HUES48 (cell line): ENCODE data around the gene KRT33A.

Experiments used
- H3K27ac ChIP-seq: one replicate; pipeline ENCODE4 v1.7.0; 2013; ENCODE audit warnings: low read depth, low read length, inconsistent platforms
- H3K27me3 ChIP-seq: 2 replicates; pipeline ENCODE4 v1.6.1; 2013; ENCODE audit warnings: mild to moderate bottlenecking, low read length; ENCODE audit not compliant: control insufficient read depth, insufficient read depth
- H3K36me3 ChIP-seq: 2 replicates; pipeline ENCODE4 v1.6.1; 2013; ENCODE audit warnings: low read length; ENCODE audit not compliant: control insufficient read depth, insufficient read depth
- H3K4me1 ChIP-seq: 2 replicates; pipeline ENCODE4 v1.6.1; 2013; ENCODE audit warnings: mild to moderate bottlenecking, low read length; ENCODE audit not compliant: control insufficient read depth, insufficient read depth
- H3K4me3 ChIP-seq: 2 replicates; pipeline ENCODE4 v1.5.1; 2013; ENCODE audit warnings: mild to moderate bottlenecking, low read depth, low read length
- H3K9ac ChIP-seq: 2 replicates; pipeline ENCODE4 v1.6.1; 2013; ENCODE audit warnings: mild to moderate bottlenecking, low read depth, low read length, moderate library complexity
- H3K9me3 ChIP-seq: 2 replicates; pipeline ENCODE4 v1.6.1; 2013; ENCODE audit warnings: low read length; ENCODE audit not compliant: control insufficient read depth, insufficient read depth

The KRT33A gene

DNA sequence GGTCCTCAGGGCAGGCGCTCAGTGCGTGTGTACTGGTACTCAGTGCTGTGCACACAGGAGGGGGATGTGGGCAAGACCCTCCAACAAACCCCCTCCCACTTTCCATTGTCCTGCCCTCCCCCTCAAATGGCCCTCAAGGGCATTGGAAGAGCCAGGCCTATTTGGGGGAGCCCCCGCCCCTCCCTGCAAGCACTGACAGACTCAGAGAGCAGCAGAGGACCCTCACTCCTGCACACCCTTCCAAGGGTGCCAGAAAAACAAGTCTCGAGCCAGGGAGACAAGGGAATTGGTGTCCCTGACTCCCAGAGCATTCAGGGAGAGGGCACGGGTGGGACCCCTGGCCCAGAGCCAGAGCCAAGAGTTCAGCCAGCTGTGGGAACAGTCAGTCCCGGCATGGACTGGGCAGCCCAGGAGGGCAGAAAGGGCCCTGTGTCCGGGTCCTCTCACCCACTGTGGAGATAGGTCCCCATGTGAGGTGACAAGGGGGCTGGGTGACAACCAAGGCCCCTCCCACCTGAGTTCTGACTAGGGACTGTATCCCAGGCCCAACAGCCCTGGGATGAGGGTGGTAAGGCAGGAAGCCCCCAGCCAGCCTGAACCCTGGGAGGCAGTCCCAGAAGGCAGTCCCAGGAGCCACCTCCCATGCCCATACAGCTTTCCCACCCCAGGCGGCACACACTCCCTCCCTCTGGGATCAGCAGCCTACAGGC, 23.1 kb downstream of the KRT33A start:
- H3K27ac ChIP-seq, result no peak overlapping the region
- H3K9ac ChIP-seq, result no peak overlapping the region
- no peaks in the 10 kb centered on the region for H3K4me1 ChIP-seq
- H3K27me3 ChIP-seq, result no peaks in the 10 kb centered on the region
- H3K9me3 ChIP-seq, result no peaks in the 10 kb centered on the region
- H3K4me3 ChIP-seq, result no peak overlapping the region
- no peaks in the 10 kb centered on the region for H3K36me3 ChIP-seq

DNA sequence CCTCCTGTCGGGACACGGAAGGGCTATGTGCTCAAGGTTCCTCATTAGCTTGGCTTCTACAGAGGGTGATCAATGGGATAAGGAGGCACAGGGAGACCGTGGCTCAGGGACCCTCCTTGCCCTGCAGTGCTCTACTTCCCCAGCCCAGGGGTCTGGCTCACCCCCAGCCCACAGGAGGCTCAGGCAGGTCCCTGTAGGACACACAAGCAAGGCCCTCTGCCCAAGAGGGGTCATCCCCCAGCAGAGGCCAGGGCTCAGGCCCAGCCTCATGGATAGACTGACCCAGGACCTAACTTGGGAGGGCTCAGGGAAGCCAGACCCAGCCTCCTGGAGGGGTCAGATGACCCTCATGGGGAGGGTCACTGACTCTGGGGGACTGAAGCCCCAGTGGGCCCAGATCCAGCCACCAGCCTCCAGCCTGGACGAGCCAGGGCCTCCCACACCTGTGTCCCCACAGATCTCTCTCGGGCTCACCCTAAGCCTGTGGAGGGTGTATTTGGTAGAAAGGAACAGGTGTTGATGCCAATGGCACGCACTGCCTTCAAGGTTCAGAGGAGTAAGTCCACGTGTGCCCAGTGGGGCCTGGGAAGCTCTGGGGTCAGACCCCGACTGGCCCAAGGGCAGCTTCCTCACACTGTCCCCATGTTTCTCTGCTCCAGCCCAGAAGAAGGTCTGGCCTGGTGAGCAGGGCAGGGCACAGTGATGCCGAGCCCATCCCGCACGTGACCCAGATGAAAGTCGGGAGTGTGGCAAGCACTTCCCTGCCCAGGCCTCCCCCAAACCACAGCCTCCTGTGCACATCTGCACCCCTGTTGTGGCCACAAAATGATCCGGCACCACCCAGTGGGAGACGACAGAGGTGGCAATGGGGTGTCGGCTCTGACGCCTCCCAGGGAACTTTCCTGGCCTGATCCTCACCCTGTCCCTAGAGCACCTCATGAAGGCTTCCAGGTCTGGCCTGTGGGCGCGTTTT, 24.2 kb downstream of the KRT33A start:
- H3K9ac ChIP-seq, result no peak overlapping the region
- no peaks in the 10 kb centered on the region for H3K36me3 ChIP-seq
- no peak overlapping the region for H3K27ac ChIP-seq
- H3K27me3 ChIP-seq, result no peaks in the 10 kb centered on the region
- H3K9me3 ChIP-seq, result no peaks in the 10 kb centered on the region
- H3K4me3 ChIP-seq, result no peak overlapping the region
- H3K4me1 ChIP-seq, result no peaks in the 10 kb centered on the region

DNA sequence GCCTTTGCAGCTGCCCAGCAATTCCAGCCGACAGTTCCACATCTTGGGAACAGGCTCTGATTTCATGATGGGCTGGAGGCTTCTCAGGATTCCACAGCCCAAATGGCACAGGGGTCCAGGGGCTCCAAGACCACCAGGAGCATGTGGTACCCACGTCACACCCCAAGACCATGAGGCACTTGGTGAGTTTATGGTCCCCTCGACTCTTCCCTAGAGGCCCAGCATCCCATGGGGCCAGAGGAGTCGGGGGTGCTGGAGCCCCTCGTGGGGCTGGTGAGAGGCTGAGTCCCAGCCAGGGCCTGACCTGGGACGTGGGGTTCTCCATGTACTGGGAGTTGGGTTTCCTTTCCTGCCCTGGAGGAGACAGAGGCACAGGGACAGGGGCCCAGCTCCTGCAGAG, 25.0 kb downstream of the KRT33A start:
- H3K27ac ChIP-seq, result no peak overlapping the region
- H3K9me3 ChIP-seq, result no peaks in the 10 kb centered on the region
- H3K27me3 ChIP-seq, result no peaks in the 10 kb centered on the region
- H3K4me3 ChIP-seq, result no peak overlapping the region
- H3K36me3 ChIP-seq, result no peaks in the 10 kb centered on the region
- no peaks in the 10 kb centered on the region for H3K4me1 ChIP-seq
- H3K9ac ChIP-seq, result no peak overlapping the region

DNA sequence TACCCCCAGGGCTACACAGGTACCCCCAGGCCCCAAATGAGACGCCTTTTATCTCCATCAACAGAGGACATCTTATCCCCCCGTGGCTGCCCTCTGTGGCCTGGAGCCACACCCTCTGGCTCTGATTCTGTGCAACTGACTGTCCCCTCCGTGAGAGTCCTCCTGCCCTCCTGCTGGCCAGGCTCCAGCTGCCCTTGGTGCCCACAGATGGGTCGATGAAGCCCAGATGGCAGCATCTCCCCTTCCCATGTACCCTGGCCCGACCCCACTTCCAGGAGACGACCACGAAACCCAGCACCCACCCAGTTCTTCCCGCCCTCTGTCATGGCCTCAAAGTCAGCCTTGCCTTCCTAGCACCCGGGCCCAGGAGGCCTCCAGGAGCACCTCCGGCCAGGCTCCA, 25.5 kb downstream of the KRT33A start:
- Histone ChIP-seq H3K9me3 (peaks cover 4% of the 10 kb centered on the region; the same call in 1 of the 2 replicates), H3K36me3 (no peaks in the 10 kb centered on the region), H3K27ac (no peak overlapping the region), H3K4me3 (no peak overlapping the region), H3K27me3 (no peaks in the 10 kb centered on the region), H3K9ac (no peak overlapping the region), H3K4me1 (no peaks in the 10 kb centered on the region)

DNA sequence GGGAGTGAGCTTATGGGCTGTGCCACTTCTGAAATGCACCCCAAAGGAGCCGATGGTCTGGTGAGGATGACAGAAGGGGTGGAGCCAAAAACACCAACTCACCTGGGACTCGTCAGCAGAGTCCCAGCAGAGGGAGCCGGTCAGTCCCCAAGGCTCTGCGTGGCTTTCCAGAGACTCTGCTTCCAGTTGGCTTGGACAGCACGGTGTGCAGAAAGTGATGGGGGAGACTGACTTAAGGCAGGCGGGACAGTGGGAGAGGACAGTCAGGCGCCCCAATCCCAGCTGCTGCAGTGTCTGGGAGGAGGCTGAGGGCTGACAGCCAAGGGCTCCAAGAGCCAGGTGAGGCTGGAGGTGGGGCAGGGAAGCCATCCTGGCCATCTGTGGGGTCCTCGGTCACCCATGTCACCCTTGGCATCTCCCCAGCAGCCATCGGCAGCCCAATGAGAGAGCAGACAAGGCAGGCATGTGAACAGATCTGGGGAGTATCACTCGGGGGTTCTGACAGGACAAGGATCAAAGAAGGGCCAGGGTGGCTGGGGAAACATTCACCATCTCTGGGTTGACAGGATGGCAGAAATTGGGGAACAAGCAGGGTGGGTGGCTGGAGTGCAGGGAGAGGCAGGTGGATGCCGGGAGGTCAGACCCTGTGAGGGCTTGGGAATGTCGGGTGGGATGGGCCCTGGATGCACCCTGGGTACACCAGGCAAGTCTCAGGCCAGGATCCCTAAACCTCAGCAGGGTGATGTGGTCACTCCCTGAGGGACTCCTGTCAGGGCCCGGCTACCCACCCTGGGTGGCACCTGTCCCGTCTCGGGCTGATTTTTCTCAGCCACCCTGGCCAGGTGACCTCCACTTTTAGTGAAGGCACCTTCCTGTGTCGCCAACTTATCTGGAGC, 26.2 kb downstream of the KRT33A start:
- H3K4me3 ChIP-seq, result no peak overlapping the region
- H3K36me3 ChIP-seq, result no peaks in the 10 kb centered on the region
- H3K27me3 ChIP-seq, result no peaks in the 10 kb centered on the region
- peaks cover 8% of the 10 kb centered on the region; the same call in 1 of the 2 replicates for H3K9me3 ChIP-seq
- H3K9ac ChIP-seq, result no peak overlapping the region
- no peak overlapping the region for H3K27ac ChIP-seq
- no peaks in the 10 kb centered on the region for H3K4me1 ChIP-seq

DNA sequence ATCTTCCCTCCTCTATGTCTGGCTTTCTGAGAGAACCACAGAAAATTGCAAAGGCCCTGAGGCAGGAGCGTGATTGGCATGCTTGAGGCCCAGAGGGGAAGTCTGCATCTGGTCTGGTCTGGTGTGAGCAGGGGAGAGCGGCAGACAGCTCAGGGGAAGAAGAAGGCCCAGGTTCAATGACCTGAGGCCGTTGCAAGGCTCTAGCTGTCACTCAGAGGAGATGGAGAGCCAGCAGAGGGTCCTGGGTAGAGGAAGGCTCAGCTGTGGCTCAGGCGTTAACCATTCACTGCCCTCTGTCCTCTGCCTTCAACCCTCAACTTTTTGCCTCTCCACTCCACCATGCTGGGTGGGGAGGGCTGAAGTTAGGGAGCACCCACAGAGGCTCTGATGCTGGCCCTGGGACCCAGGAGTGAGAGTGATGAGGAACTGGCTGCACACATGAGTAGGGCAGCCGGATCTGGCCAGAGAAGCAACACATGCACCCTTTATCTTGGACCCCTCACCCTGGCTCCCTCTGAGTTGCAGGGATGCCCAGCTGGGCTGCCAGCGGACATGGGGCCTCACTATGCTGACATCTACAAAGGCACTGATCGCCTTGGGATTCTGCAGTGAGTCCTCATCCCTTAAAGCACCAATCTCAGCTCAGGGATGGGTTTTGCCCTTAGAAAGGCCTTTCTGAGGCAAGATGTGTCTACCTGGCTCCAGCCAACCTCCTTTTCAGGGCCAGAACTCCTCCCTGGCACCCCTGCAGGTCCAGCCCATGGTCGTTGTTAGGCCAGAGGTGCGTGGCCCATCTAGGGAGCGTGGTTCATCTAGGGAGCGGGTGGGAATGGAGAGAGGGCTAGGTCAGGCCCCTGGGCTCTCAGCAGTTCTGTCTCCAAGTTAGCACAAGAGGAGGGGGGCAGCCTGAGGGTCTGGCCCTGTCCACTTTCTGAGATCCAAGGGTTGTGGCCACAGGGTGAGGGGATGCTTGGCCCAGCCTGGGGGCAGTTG, 27.4 kb downstream of the KRT33A start:
- H3K4me3 ChIP-seq, result no peak overlapping the region
- H3K36me3 ChIP-seq, result no peaks in the 10 kb centered on the region
- no peaks in the 10 kb centered on the region for H3K27me3 ChIP-seq
- H3K27ac ChIP-seq, result no peak overlapping the region
- H3K4me1 ChIP-seq, result no peaks in the 10 kb centered on the region
- peaks cover 8% of the 10 kb centered on the region; the same call in 1 of the 2 replicates for H3K9me3 ChIP-seq
- no peak overlapping the region for H3K9ac ChIP-seq

DNA sequence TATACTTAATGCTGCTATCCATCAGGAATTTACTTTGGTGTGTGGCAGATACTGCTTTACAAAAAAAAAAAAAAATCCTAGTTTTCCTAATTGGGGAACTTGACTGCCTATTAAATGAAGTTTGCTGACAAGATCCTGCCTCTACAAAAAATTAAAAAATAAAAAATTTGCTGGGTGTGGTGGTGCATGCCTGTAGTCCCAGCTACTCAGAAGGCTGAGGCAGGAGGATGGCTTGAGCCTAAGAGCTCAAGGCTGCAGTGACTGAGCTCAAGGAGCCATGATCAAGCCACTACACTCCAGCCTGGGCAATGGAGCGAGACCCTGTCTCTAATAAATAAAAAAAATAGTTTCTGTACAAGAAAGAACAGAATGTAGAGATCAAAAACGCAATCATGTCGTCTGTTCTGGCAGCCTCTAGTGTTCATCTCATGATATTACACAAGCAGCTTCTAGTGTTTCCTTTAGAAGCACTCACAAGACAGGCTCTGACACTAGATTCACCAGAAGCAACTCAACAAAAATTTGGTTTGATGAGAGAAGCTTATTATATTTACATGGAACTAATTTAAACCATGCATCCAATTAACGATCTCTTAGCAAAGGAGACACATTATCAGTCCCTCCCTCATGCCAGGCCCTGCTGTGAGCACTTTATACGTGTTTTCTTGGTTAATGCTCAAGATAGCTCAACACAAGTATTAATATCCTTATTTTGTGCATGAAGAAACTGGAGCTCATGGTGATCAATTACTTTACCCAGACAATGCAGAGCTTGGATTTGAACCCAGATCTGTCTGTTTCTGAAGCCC, 28.3 kb downstream of the KRT33A start:
- Histone ChIP-seq H3K27ac (no peak overlapping the region), H3K27me3 (no peaks in the 10 kb centered on the region)

DNA sequence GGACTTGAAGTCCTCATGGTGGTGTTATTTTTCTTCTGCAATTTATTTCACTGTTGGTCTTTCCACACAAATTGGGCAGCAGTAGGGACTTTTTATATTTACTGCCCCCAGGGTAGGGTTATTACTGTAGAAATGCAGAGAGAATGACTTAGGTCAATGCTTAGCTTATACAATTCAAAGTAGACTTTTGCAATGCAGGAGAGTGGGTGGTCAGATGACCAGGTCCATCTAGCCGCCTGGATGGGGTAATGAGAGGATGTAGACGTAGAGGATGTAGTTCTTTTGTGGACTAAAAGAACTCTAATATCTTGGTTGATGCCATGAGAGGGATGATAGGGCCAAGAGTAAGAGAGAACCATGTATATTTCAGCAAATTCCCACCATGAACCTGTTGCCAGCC, 32.4 kb downstream of the KRT33A start:
- no peaks in the 10 kb centered on the region for H3K27me3 ChIP-seq
- peaks cover 8% of the 10 kb centered on the region; the same call in 1 of the 2 replicates for H3K9me3 ChIP-seq
- no peak overlapping the region for H3K4me3 ChIP-seq
- H3K9ac ChIP-seq, result no peak overlapping the region
- H3K4me1 ChIP-seq, result no peaks in the 10 kb centered on the region
- no peak overlapping the region for H3K27ac ChIP-seq
- no peaks in the 10 kb centered on the region for H3K36me3 ChIP-seq

More for the DNA sequence above, 28.3 kb downstream of the KRT33A start:
- no peaks in the 10 kb centered on the region for H3K4me1 ChIP-seq
- H3K9me3 ChIP-seq, result peaks cover 8% of the 10 kb centered on the region; the same call in 1 of the 2 replicates
- no peak overlapping the region for H3K9ac ChIP-seq
- no peaks in the 10 kb centered on the region for H3K36me3 ChIP-seq
- no peak overlapping the region for H3K4me3 ChIP-seq

DNA sequence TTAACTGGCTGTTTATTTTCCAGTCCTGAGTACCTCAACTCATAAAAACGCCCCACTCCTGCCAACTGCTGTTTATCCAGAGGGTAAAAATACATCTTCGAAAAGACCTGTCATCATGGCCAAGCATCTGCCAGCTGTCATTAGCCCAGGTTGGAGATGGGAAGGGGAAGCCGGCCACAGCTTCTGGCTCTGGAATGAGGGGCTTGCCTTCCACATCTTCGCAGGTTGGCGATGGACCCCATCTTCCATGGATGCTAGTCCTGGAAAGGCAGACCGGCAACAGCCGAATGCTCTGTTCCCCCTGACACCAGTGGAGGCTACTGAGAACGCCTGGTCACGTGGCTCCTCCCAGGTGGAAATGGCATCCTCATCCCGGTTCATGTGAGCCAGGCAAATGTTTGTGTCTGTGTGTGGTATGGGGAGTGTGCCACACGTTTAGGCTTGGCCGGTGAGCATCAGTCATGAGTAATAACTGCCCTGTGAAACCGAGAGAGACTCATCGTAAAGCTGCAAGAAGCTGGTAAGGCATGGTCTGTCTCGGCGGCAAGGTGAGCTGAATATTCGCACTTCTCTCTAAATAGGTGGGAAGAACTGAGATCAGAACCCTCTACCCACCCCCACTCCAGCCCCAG, 34.7 kb downstream of the KRT33A start:
- H3K9me3 ChIP-seq, result peaks cover 8% of the 10 kb centered on the region; the same call in 1 of the 2 replicates
- H3K27ac ChIP-seq, result no peak overlapping the region
- H3K4me3 ChIP-seq, result no peak overlapping the region
- H3K4me1 ChIP-seq, result no peaks in the 10 kb centered on the region
- H3K36me3 ChIP-seq, result no peaks in the 10 kb centered on the region
- H3K27me3 ChIP-seq, result no peaks in the 10 kb centered on the region
- H3K9ac ChIP-seq, result no peak overlapping the region
